NCI-H2029 (cell line): ENCODE results near the gene KIF3C.
"Not testable (repeated sequence)": the region's sequence is repeated elsewhere in the genome, so short reads cannot be mapped to it uniquely, and the experiment has no call there.

Source experiments
- DNase-seq: peaks from one replicate; lab custom pipeline; 2025; lab: John Stamatoyannopoulos, UW

Gene KIF3C

GRCh38 chr2:25915944-25916772, 66.1 kb downstream of the KIF3C start:
- DNase-seq = not testable (repeated sequence)

- not testable (repeated sequence) for DNase-seq
These were observed 66.9 kb downstream of the KIF3C start for GRCh38 chr2:25915411-25915810.

GRCh38 chr2:25913696-25913973, 68.7 kb downstream of the KIF3C start:
- DNase-seq = not testable (repeated sequence)

- DNase-seq = no peak
These were observed 69.2 kb downstream of the KIF3C start for GRCh38 chr2:25912851-25913695.

- not testable (repeated sequence) for DNase-seq
These were observed 72.7 kb downstream of the KIF3C start for GRCh38 chr2:25909574-25909973.

GRCh38 chr2:25905126-25905525, 77.2 kb downstream of the KIF3C start:
- DNase-seq = no peak

GRCh38 chr2:25903216-25903776, 79.0 kb downstream of the KIF3C start:
- DNase-seq = no peak

GRCh38 chr2:25899404-25899970, 82.8 kb downstream of the KIF3C start:
- DNase-seq = no peak

GRCh38 chr2:25897506-25897905, 84.8 kb downstream of the KIF3C start:
- DNase-seq = no peak

- DNase-seq = not testable (repeated sequence)
These were observed 86.0 kb downstream of the KIF3C start for GRCh38 chr2:25896308-25896707.

GRCh38 chr2:25895610-25896009, 86.7 kb downstream of the KIF3C start:
- DNase-seq = no peak

GRCh38 chr2:25895018-25895417, 87.3 kb downstream of the KIF3C start:
- DNase-seq = no peak

GRCh38 chr2:25894135-25894830, 88.0 kb downstream of the KIF3C start:
- DNase-seq = no peak

- no peak for DNase-seq
These were observed 90.6 kb downstream of the KIF3C start for GRCh38 chr2:25891672-25892071.

GRCh38 chr2:25887624-25888242, 94.6 kb downstream of the KIF3C start:
- DNase-seq = no peak

GRCh38 chr2:25885933-25886332, 96.4 kb downstream of the KIF3C start:
- no peak for DNase-seq

- no peak for DNase-seq
These were observed 100.5 kb downstream of the KIF3C start for GRCh38 chr2:25881764-25882163.

GRCh38 chr2:25879133-25879730, 103.1 kb downstream of the KIF3C start:
- peak; percentile 35 for DNase-seq

GRCh38 chr2:25878361-25879132, 103.8 kb downstream of the KIF3C start, which contains the start of gene ASXL2:
Gene ASXL2 (minus strand): TSS chr2:25878487. CDS start chr2:25878222, 265 bp downstream.
- peak; percentile 96 for DNase-seq
